Dendritic cell treated with granulocyte-macrophage colony-stimulating factor and Interleukin-4, amounts not matched to agents 40 ng/mL and 50 ng/mL, for 4 days (primary cell): ENCODE data around the gene BRD1.
"Not testable (repeated sequence)": the region's sequence is repeated elsewhere in the genome, so short reads cannot be mapped to it uniquely, and the experiment has no call there.

ENCODE experiments used
- H3K27ac Mint-ChIP-seq: one replicate; pipeline ENCODE4 v1.8.0; 2022; ENCODE audit warnings: mild to moderate bottlenecking, mixed read lengths
- H3K27me3 Mint-ChIP-seq: one replicate; pipeline ENCODE4 v1.8.0; 2022; ENCODE audit warnings: mild to moderate bottlenecking, mixed read lengths
- H3K36me3 Mint-ChIP-seq: one replicate; pipeline ENCODE4 v1.8.0; 2022; ENCODE audit warnings: low read depth, mixed read lengths
- H3K4me1 Mint-ChIP-seq: one replicate; pipeline ENCODE4 v1.8.0; 2022; ENCODE audit warnings: low read depth, mixed read lengths
- H3K4me3 Mint-ChIP-seq: one replicate; pipeline ENCODE4 v1.8.0; 2022; ENCODE audit warnings: mild to moderate bottlenecking, moderate library complexity, mixed read lengths
- H3K9me3 Mint-ChIP-seq: one replicate; pipeline ENCODE4 v1.8.0; 2022; ENCODE audit warnings: mixed read lengths
- intact Hi-C: fragments of 100-400 bp; cut with micrococcal nuclease; formaldehyde crosslinking; loops from one replicate; pipeline ENCODE4 v1.15.0; 2022

BRD1 gene

GRCh38 chr22:49763696-49764095 lies 64.0 kb downstream of the BRD1 start:
- peaks cover 16% of the 10 kb centered on the region for H3K9me3 Mint-ChIP-seq
- intact Hi-C loops, result no loop called here
- H3K27ac Mint-ChIP-seq, result no peak overlapping the region
- no peaks in the 10 kb centered on the region for H3K36me3 Mint-ChIP-seq
- H3K27me3 Mint-ChIP-seq, result no peaks in the 10 kb centered on the region
- H3K4me3 Mint-ChIP-seq, result no peak overlapping the region
- H3K4me1 Mint-ChIP-seq, result peaks cover 14% of the 10 kb centered on the region

- intact Hi-C loops, result no loop called here
- no peak overlapping the region for H3K4me3 Mint-ChIP-seq
- no peaks in the 10 kb centered on the region for H3K36me3 Mint-ChIP-seq
- peaks cover 16% of the 10 kb centered on the region for H3K9me3 Mint-ChIP-seq
- H3K27ac Mint-ChIP-seq, result no peak overlapping the region
- peaks cover 14% of the 10 kb centered on the region for H3K4me1 Mint-ChIP-seq
- no peaks in the 10 kb centered on the region for H3K27me3 Mint-ChIP-seq
Measured at GRCh38 chr22:49763138-49763537, 64.5 kb downstream of the BRD1 start.

DNA sequence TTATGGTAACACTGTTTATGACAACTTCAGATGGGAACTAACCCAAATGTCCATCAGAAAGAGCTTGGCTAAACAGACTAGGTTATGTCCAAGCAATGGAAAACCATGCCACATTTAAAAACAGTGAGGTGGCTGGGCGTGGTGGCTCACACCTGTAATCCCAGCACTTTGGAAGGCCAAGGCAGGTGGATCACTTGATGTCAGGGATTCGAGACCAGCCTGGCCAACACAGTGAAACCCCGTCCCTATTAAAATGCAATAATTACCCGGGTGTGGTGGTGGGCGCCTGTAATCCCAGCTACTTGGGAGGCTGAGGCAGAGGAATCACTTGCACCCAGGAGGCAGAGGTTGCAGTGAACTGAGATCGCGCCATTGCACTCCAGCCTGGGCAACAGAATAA lies 65.1 kb downstream of the BRD1 start:
- H3K36me3 Mint-ChIP-seq, H3K4me3 Mint-ChIP-seq, intact Hi-C loops, H3K27ac Mint-ChIP-seq, H3K27me3 Mint-ChIP-seq: not testable (repeated sequence)
- peaks cover 16% of the 10 kb centered on the region for H3K9me3 Mint-ChIP-seq
- peaks cover 14% of the 10 kb centered on the region for H3K4me1 Mint-ChIP-seq

GRCh38 chr22:49761836-49762235 lies 65.8 kb downstream of the BRD1 start:
- no peak overlapping the region for H3K4me3 Mint-ChIP-seq
- peaks cover 14% of the 10 kb centered on the region for H3K4me1 Mint-ChIP-seq
- H3K27me3 Mint-ChIP-seq, result no peaks in the 10 kb centered on the region
- intact Hi-C loops, result no loop called here
- no peak overlapping the region for H3K27ac Mint-ChIP-seq
- peaks cover 9% of the 10 kb centered on the region for H3K9me3 Mint-ChIP-seq
- H3K36me3 Mint-ChIP-seq, result no peaks in the 10 kb centered on the region

DNA sequence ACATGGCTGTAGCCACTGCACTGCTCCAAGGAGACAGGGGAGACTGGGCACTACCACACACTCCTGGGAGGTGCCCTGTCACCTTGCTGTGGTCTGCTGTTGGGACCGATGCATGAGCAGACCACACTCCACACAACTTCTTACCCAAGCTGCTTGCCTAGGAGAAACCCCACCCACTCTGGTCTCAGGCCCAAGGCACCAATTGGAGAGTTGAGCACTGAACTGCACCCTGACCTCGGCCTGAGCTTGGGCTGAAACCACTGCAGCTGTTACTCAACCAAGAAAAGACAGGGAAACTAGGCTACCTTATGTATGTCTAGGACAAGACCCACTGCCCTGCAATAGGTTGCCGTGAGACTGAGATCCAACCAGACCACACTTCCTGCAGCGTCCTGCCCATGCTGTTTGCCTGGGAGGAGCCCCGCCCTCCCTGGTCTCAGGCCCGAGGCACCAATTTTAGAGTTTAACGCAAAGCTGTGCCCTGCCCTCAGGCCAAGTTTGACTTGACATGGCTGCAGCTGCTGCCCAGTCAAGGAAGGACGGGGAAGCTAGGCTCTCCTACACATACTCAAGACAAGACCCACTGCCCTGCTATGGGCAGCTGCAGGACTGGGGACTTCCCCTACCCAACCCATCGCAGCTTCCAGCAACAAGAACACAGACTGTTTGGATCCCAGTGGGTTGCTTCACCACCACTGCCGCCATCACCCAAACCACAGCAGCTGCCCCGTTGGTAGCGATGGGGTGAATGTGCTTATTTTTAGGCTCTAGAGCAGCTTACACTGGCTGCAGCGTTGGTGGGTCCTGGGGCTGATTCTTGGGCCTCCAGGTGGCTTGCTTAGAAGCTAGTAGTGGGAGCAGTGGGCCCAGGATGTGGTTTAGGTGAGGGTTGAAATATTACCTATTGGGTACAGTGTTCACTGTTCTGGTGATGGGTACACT lies 66.8 kb downstream of the BRD1 start:
- Mint-ChIP-seq H3K27ac (peak overlapping the region; percentile 32), H3K27me3 (peaks cover 3% of the 10 kb centered on the region), H3K4me1 (peaks cover 19% of the 10 kb centered on the region), H3K9me3 (no peaks in the 10 kb centered on the region), H3K4me3 (no peak overlapping the region), H3K36me3 (no peaks in the 10 kb centered on the region)
- intact Hi-C loops, result no loop called here

DNA sequence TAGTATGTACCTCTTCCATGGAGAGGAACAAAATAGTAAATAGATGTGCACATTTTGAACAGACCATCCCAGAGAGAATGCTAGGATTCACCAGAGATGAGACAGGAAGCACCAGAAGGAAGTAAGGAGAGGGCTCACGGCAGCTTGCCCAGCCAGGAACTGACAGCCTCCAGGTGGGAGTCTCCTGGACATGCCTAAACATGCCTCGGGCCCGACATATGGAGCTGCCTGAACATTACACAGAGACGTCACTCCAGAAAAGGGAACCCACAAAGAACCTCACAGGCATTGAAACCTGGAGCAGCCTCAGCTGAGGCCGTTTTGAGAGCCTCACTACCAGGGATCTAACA lies 67.4 kb downstream of the BRD1 start:
- Mint-ChIP-seq H3K27ac (no peak overlapping the region), H3K9me3 (no peaks in the 10 kb centered on the region), H3K36me3 (no peaks in the 10 kb centered on the region), H3K27me3 (peaks cover 3% of the 10 kb centered on the region), H3K4me1 (peaks cover 19% of the 10 kb centered on the region), H3K4me3 (no peak overlapping the region)
- intact Hi-C loops, result no loop called here

GRCh38 chr22:49756676-49757075 lies 71.0 kb downstream of the BRD1 start:
- Mint-ChIP-seq H3K36me3 (no peaks in the 10 kb centered on the region), H3K9me3 (no peaks in the 10 kb centered on the region), H3K27ac (no peak overlapping the region), H3K4me3 (no peak overlapping the region), H3K27me3 (peaks cover 3% of the 10 kb centered on the region), H3K4me1 (peaks cover 19% of the 10 kb centered on the region)
- intact Hi-C loops, result no loop called here

- intact Hi-C loops, result no loop called here
- H3K9me3 Mint-ChIP-seq, result no peaks in the 10 kb centered on the region
- no peaks in the 10 kb centered on the region for H3K36me3 Mint-ChIP-seq
- H3K4me1 Mint-ChIP-seq, result peaks cover 17% of the 10 kb centered on the region
- peaks cover 3% of the 10 kb centered on the region for H3K27me3 Mint-ChIP-seq
- no peak overlapping the region for H3K4me3 Mint-ChIP-seq
- H3K27ac Mint-ChIP-seq, result no peak overlapping the region
Measured at GRCh38 chr22:49756201-49756600, 71.5 kb downstream of the BRD1 start.

GRCh38 chr22:49755631-49756001 lies 72.1 kb downstream of the BRD1 start:
- Mint-ChIP-seq H3K9me3 (no peaks in the 10 kb centered on the region), H3K4me3 (no peak overlapping the region), H3K36me3 (no peaks in the 10 kb centered on the region), H3K27me3 (peaks cover 3% of the 10 kb centered on the region), H3K27ac (no peak overlapping the region), H3K4me1 (peaks cover 11% of the 10 kb centered on the region)
- intact Hi-C loops, result no loop called here

DNA sequence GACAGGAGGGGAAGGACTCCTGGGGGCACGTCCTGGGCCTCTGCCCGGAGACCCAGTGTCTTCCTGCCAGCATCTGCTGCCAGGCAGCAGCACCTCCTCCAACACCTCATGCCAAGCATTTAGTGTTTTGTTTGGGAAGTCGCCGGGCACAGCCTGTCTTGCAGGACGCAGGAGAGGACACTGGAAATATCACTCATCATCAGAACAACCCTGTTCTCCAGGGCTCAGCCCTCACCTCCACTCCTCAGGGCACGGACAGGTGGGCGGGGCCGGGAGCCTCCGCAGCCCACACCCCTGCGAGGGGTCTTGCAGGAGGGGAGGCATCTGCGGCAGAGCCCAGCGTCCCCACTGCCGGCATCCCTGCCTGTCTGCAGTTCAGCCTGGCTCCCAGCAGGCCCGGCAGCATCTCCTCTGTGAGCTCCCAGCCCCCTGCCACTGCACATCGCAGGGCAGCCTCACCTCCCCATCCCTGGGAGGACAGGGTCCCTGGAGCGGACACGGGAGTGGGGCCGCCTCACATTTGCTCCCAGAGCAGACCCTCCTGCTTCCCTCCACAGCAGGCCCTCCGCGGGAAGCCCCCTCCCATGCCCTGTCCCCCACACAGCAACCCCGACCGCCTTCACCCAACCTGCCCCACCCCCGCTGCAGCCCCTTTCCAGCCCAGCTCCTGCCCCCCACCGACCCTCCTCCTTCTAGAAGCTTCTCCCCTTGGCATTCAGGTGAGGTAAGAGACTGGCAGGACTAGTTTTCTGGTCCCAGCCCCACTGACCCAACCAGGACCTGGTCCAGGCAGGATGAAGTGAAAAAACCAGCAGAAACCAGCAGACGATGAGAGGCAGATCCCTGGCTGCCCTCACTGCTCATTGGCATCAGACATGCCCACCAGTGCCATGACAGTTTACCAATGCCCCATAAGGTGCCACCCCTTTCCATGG lies 72.7 kb downstream of the BRD1 start:
- H3K36me3 Mint-ChIP-seq, result no peaks in the 10 kb centered on the region
- intact Hi-C loops, result no loop called here
- H3K27ac Mint-ChIP-seq, result no peak overlapping the region
- peaks cover 5% of the 10 kb centered on the region for H3K4me1 Mint-ChIP-seq
- peaks cover 3% of the 10 kb centered on the region for H3K27me3 Mint-ChIP-seq
- no peaks in the 10 kb centered on the region for H3K9me3 Mint-ChIP-seq
- H3K4me3 Mint-ChIP-seq, result no peak overlapping the region

DNA sequence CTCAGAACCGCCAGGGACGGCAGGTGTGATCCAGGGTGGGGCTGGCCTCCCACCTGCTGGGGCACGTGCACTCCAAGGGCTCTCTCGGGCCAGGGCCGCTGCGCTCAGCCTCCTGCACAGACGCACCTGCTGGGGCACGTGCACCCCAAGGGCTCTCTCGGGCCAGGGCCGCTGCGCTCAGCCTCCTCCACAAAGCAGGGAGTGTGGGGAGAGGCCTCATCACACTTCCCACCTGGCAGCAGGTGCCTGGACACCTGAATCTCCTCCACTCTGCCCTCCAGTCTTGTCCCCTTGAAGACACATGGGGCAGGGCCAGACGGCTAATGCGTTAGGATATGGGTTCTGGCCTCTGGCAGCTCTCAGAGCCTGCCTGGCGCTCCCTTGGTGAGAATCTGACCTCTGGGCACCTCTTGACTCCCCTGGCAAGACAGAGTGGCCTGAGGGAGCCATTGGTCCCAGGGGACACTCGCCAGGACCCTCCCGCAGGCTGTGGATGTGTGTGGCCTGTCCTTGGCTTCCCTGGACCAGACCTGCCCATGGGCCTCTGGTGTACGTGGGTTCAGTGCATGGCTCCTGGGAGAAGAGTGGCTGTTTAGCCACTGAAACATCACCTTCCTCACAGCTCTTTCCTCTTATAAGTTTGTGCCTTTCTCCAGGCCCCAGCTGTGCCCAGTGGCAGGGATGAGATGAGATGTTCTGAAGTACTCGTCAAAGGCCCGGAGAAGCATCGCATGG lies 73.5 kb downstream of the BRD1 start:
- H3K27me3 Mint-ChIP-seq, result peaks cover 3% of the 10 kb centered on the region
- intact Hi-C loops, result no loop called here
- no peaks in the 10 kb centered on the region for H3K36me3 Mint-ChIP-seq
- H3K9me3 Mint-ChIP-seq, result no peaks in the 10 kb centered on the region
- H3K4me3 Mint-ChIP-seq, result no peak overlapping the region
- H3K4me1 Mint-ChIP-seq, result peaks cover 5% of the 10 kb centered on the region
- H3K27ac Mint-ChIP-seq, result no peak overlapping the region

- Mint-ChIP-seq H3K9me3 (peaks cover 2% of the 10 kb centered on the region), H3K27me3 (peaks cover 3% of the 10 kb centered on the region), H3K4me1 (peaks cover 5% of the 10 kb centered on the region), H3K4me3 (no peak overlapping the region), H3K27ac (no peak overlapping the region), H3K36me3 (no peaks in the 10 kb centered on the region)
- intact Hi-C loops, result no loop called here
Measured at GRCh38 chr22:49753276-49753890, 74.3 kb downstream of the BRD1 start.

- H3K4me3 Mint-ChIP-seq, result no peak overlapping the region
- intact Hi-C loops, result no loop called here
- H3K9me3 Mint-ChIP-seq, result peaks cover 10% of the 10 kb centered on the region
- H3K4me1 Mint-ChIP-seq, result peaks cover 5% of the 10 kb centered on the region
- no peak overlapping the region for H3K27ac Mint-ChIP-seq
- peaks cover 3% of the 10 kb centered on the region for H3K27me3 Mint-ChIP-seq
- no peaks in the 10 kb centered on the region for H3K36me3 Mint-ChIP-seq
Measured at GRCh38 chr22:49752598-49753091, 75.0 kb downstream of the BRD1 start.
